ENCODE data around the gene FILIP1. TPM values are rescaled to one million over a fixed set of nuclear protein-coding genes. Genes with fewer than 3 reads are reported as not detected.
A peak's percentile ranks its signal among the peaks of the same experiment; 100 is the strongest.

FILIP1 gene
- polyA plus RNA-seq, 2 of the 4 experiments (the other 2 are of a cell fraction), result 2.3 to 15.6 TPM

- H3K27ac ChIP-seq, result peak overlapping the region; percentile 48 to 53; a peak in 3 of 6 replicates
- TF ChIP-seq HMGXB4 (CRISPR knock-in tag; IDR thresholded peaks at IDR 0.05; ENCODE audit: borderline replicate concordance), result no peak
- TF ChIP-seq MAZ (IDR thresholded peaks at IDR 0.05; ENCODE audit: borderline replicate concordance, low read depth, low read length), result no peak
- no peak for TF ChIP-seq KDM5A (IDR thresholded peaks at IDR 0.05)
- no peak for TF ChIP-seq CTCF (IDR thresholded peaks at IDR 0.05)
- TF ChIP-seq RFX5 (IDR thresholded peaks at IDR 0.05), result no peak
- no peak for TF ChIP-seq BHLHE40 (IDR thresholded peaks at IDR 0.05; ENCODE audit: low read depth, low read length)
- no peak for TF ChIP-seq TP53 (CRISPR knock-in tag; IDR thresholded peaks at IDR 0.05)
- no peak for TF ChIP-seq NPAS2 (CRISPR knock-in tag; IDR thresholded peaks at IDR 0.05; ENCODE audit: borderline replicate concordance)
- TF ChIP-seq NR3C1 (IDR thresholded peaks at IDR 0.05), result no peak
- no peak for TF ChIP-seq POLR2A (IDR thresholded peaks at IDR 0.05; ENCODE audit: low read length)
- no peak for TF ChIP-seq EHMT2 (IDR thresholded peaks at IDR 0.05; ENCODE audit: low read depth)
- no peak for TF ChIP-seq PBX3 (IDR thresholded peaks at IDR 0.05)
- no peak for TF ChIP-seq CBX2 (IDR thresholded peaks at IDR 0.05; ENCODE audit: borderline replicate concordance, low read depth)
- TF ChIP-seq TFCP2L1 (CRISPR knock-in tag; IDR thresholded peaks at IDR 0.05), result no peak
- H3K4me3 ChIP-seq, result no peak overlapping the region
- H3K9me3 ChIP-seq, result no peaks in the 10 kb centered on the region
- ATAC-seq, result no peak
- DNase-seq (ENCODE audit: low read depth in 1 of 2, low spot score in 1 of 2), result no peak
- H3K4me2 ChIP-seq, result no peak overlapping the region; the same call in 2 of the 3 replicates
- no peak for FAIRE-seq
- ChIA-PET CTCF (interaction anchor here (0.6 to 3.0 kb wide), 4 partner anchors 69 to 301 kb away, joined by 3 to 14 read pairs (median 4); no protein-coding TSS in a partner anchor), POLR2A (no interaction called here)
- 93% methylated on average over 2 of the region's 2 CpGs for WGBS (ENCODE audit: missing lambda C conversion rate)
- H3K4me1 ChIP-seq, result peaks cover 19% of the 10 kb centered on the region; the same call in 1 of the 3 replicates
Observed at GRCh38 chr6:75299801-75300530, 193.6 kb downstream of the FILIP1 start.

- DNase-seq (ENCODE audit: low read depth in 1 of 2, low spot score in 1 of 2) (peak in 1 of 2 experiments; percentile 71), FAIRE-seq (no peak), ATAC-seq (peak in 1 of 2 experiments; percentile 61; a peak in 3 of 6 replicates)
- ChIA-PET POLR2A (no interaction called here), CTCF (interaction anchor here (0.6 to 1.8 kb wide), 16 partner anchors 14 to 264 kb away, joined by 3 to 15 read pairs (median 4); no protein-coding TSS in a partner anchor)
- Histone ChIP-seq H3K4me3 (no peak overlapping the region), H3K9me3 (no peaks in the 10 kb centered on the region), H3K4me1 (peaks cover 19% of the 10 kb centered on the region; the same call in 1 of the 3 replicates), H3K27ac (peak overlapping the region in 1 of 2 experiments; percentile 18; a peak in 1 of 6 replicates), H3K4me2 (no peak overlapping the region)
- 0% methylated on average over 3 of the region's 3 CpGs for WGBS (ENCODE audit: missing lambda C conversion rate)
- TF ChIP-seq HEYL (CRISPR knock-in tag; IDR thresholded peaks at IDR 0.05), result no peak
- TF ChIP-seq MYC (IDR thresholded peaks at IDR 0.05; ENCODE audit: borderline replicate concordance, low read length), result no peak
- no peak for TF ChIP-seq JUN (IDR thresholded peaks at IDR 0.05)
- TF ChIP-seq KDM1A (IDR thresholded peaks at IDR 0.05; ENCODE audit: low read depth), result no peak
- TF ChIP-seq ZSCAN20 (CRISPR knock-in tag; IDR thresholded peaks at IDR 0.05), result no peak
- peak; percentile 82 to 87 for TF ChIP-seq RAD21 (conservative IDR thresholded peaks at IDR 0.05 in 1 of 2, IDR thresholded peaks at IDR 0.05 in 1 of 2)
- TF ChIP-seq ZNF302 (CRISPR knock-in tag; IDR thresholded peaks at IDR 0.05), result no peak
- TF ChIP-seq KDM5A (IDR thresholded peaks at IDR 0.05), result no peak
- TF ChIP-seq USF2 (IDR thresholded peaks at IDR 0.05), result no peak
- TF ChIP-seq CTCF (IDR thresholded peaks at IDR 0.05), result peak; percentile 70
- TF ChIP-seq JUNB (IDR thresholded peaks at IDR 0.05), result no peak
- no peak for TF ChIP-seq HMGXB4 (CRISPR knock-in tag; IDR thresholded peaks at IDR 0.05; ENCODE audit: borderline replicate concordance)
- TF ChIP-seq NPAS2 (CRISPR knock-in tag; IDR thresholded peaks at IDR 0.05; ENCODE audit: borderline replicate concordance), result no peak
Observed at GRCh38 chr6:75296811-75297779, 196.5 kb downstream of the FILIP1 start.

Data from A549 (cell line).